OCI-LY1 (cell line): ENCODE measurements around the gene TIGD1.

Experiments
- CTCF ChIP-seq: fragments of 200-600 bp; sonication (generic), shearing (Covaris generic); IDR thresholded peaks from 2 replicates; pipeline ENCODE4 v1.5.1; 2017; ENCODE audit warnings: mild to moderate bottlenecking, antibody characterized with exemption, low read length, moderate library complexity, mixed read lengths
- EZH2 ChIP-seq: fragments of 200-600 bp; sonication (generic), shearing (Covaris generic); IDR thresholded peaks from 2 replicates; pipeline ENCODE4 v1.8.0; 2017; ENCODE audit warnings: borderline replicate concordance, mixed run types, mild to moderate bottlenecking, antibody characterized with exemption, low read length, moderate library complexity, mixed read lengths

DNA sequence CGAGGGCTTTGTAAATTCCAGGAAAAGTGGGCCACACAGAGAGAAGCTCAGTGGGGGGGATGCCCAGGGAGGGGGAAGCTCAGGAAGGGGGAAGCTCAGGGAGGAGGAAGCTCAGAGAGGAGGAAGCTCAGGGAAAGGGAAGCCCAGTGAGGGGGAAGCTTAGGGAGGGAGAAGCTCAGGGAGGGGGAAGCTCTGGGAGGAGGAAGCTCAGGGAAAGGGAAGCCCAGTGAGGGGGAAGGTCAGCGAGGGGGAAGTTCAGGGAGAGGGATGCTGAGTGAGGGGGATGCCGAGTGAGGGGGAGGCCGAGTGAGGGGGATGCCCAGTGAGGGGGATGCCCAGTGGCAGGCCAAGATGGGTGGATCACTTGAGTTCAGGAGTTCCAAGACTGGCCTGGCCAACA, 11.7 kb downstream of the TIGD1 start:
- TF ChIP-seq CTCF (no peak), EZH2 (no peak)
